Measurements from ENCODE around the gene ZFYVE9.

- TF ChIP-seq POLR2AphosphoS5 (IDR thresholded peaks at IDR 0.05): no peak
- no peak for TF ChIP-seq POLR2A (IDR thresholded peaks at IDR 0.05)
- no peak for TF ChIP-seq CTCF (IDR thresholded peaks at IDR 0.05)
Measured at GRCh38 chr1:52305417-52306226, 163.7 kb downstream of the ZFYVE9 start.

Data from suprapubic skin (tissue), 4 donors.